Fibroblast of lung (primary cell): ENCODE data around the gene WWOX. TPM values are rescaled to one million over a fixed set of nuclear protein-coding genes. Genes with fewer than 3 reads are reported as not detected.

Experiments used
- DNase-seq, 2 donors: peaks; one replicate each; pipeline versions ENCODE4 v3.0.0 to v3.0.0-alpha.2; 2010; ENCODE audit warnings: low read depth in 2 of 2
- H2AFZ ChIP-seq: 2 replicates; pipeline ENCODE4 v1.5.1; 2012; ENCODE audit warnings: low read length, control low read depth, inconsistent platforms
- H3K27ac ChIP-seq: 2 replicates; pipeline ENCODE4 v1.5.1; 2011; ENCODE audit warnings: low read length, control low read depth; ENCODE audit not compliant: insufficient read depth
- H3K27me3 ChIP-seq: 2 replicates; pipeline ENCODE4 v1.5.1; 2011; ENCODE audit warnings: mild to moderate bottlenecking, low read length; ENCODE audit not compliant: control insufficient read depth, insufficient read depth
- H3K36me3 ChIP-seq: 2 replicates; pipeline ENCODE4 v1.5.1; 2011; ENCODE audit warnings: low read length; ENCODE audit not compliant: control insufficient read depth, insufficient read depth
- H3K4me1 ChIP-seq: 2 replicates; pipeline ENCODE4 v1.5.1; 2011; ENCODE audit warnings: low read length; ENCODE audit not compliant: control insufficient read depth, insufficient read depth; ENCODE audit errors: extremely low read depth
- H3K4me2 ChIP-seq: 2 replicates; pipeline ENCODE4 v1.5.1; 2011; ENCODE audit warnings: low read length, control low read depth; ENCODE audit not compliant: insufficient read depth; ENCODE audit errors: extremely low read depth
- H3K4me3 ChIP-seq, 4 experiments: fragments of 200-600 bp in 1 of 4; sonication (generic) in 1 of 4; replicated peaks in 1 of 4; 2 replicates each; pipeline ENCODE4 v1.5.1; 2011 to 2016; ENCODE audit warnings: low read length in 4 of 4, low read depth in 3 of 4, mild to moderate bottlenecking in 3 of 4, control low read depth in 2 of 4, inconsistent platforms in 1 of 4, mixed read lengths in 1 of 4; ENCODE audit not compliant: insufficient read depth in 1 of 4; ENCODE audit errors: control extremely low read depth in 1 of 4
- H3K79me2 ChIP-seq: 2 replicates; pipeline ENCODE4 v1.5.1; 2012; ENCODE audit warnings: mild to moderate bottlenecking, low read length, inconsistent platforms; ENCODE audit not compliant: control insufficient read depth, insufficient read depth
- H3K9ac ChIP-seq: 2 replicates; pipeline ENCODE4 v1.5.1; 2011; ENCODE audit warnings: mild to moderate bottlenecking, low read length, control low read depth; ENCODE audit not compliant: insufficient read depth
- H3K9me3 ChIP-seq: 2 replicates; pipeline ENCODE4 v1.5.1; 2012; ENCODE audit warnings: low read depth, low read length; ENCODE audit not compliant: control insufficient read depth, insufficient read depth
- H4K20me1 ChIP-seq: 2 replicates; pipeline ENCODE4 v1.5.1; 2011; ENCODE audit warnings: low read length; ENCODE audit not compliant: control insufficient read depth, insufficient read depth; ENCODE audit errors: extremely low read depth
- CTCF ChIP-seq, 2 donors: IDR thresholded peaks in 1 of 2; conservative IDR thresholded peaks in 1 of 2; 1 replicate in 1 of 2; 2 replicates in 1 of 2; pipeline ENCODE4 v1.5.1; 2011 to 2012; ENCODE audit warnings: low read length in 2 of 2, control low read depth in 1 of 2, inconsistent platforms in 1 of 2, low read depth in 1 of 2, mild to moderate bottlenecking in 1 of 2
- EZH2 ChIP-seq: IDR thresholded peaks from 2 replicates; pipeline ENCODE4 v1.5.1; 2012; ENCODE audit warnings: low read length, control low read depth, mild to moderate bottlenecking; ENCODE audit errors: missing control alignments
- polyA plus RNA-seq, 2 donors: library from polyadenylated mRNA; depleted of rRNA in 1 of 2; stranded (reverse) in 1 of 2; unstranded in 1 of 2; fragments of >200 nt; gene quantifications; 2 replicates each; pipeline ENCODE4 v1.2.1, GENCODE V29; 2011 to 2012; ENCODE audit warnings: missing spikeins in 1 of 2
- total RNA-seq: library from RNA; depleted of rRNA; stranded (reverse); fragments of >200 nt; gene quantifications from 2 replicates; pipeline ENCODE4 v1.2.1, GENCODE V29; 2014

WWOX gene
- total and polyA plus RNA-seq, 2 donors (not counting 1 experiment from before 2014, with no cell fraction given) = 5.6 to 16.3 TPM

GRCh38 chr16:78735337-78735736 lies 635.9 kb downstream of the WWOX start:
- no peaks in the 10 kb centered on the region for H3K4me1 ChIP-seq
- no peaks in the 10 kb centered on the region for H4K20me1 ChIP-seq
- no peaks in the 10 kb centered on the region for H3K9me3 ChIP-seq
- H2AFZ ChIP-seq = no peak overlapping the region
- TF ChIP-seq CTCF (conservative IDR thresholded peaks at IDR 0.05 in 1 of 2, IDR thresholded peaks at IDR 0.05 in 1 of 2; ENCODE audit: low read depth in 1 of 2, low read length in 2 of 2) (no peak), EZH2 (no peak)
- no peak overlapping the region for H3K27ac ChIP-seq
- no peak overlapping the region for H3K9ac ChIP-seq
- no peaks in the 10 kb centered on the region for H3K79me2 ChIP-seq
- DNase-seq = no peak
- no peaks in the 10 kb centered on the region for H3K36me3 ChIP-seq
- H3K4me3 ChIP-seq = no peak overlapping the region
- H3K4me2 ChIP-seq = no peak overlapping the region
- H3K27me3 ChIP-seq = no peaks in the 10 kb centered on the region

GRCh38 chr16:78737630-78738029 lies 638.2 kb downstream of the WWOX start:
- Histone ChIP-seq H3K9me3 (no peaks in the 10 kb centered on the region), H3K27ac (no peak overlapping the region)
- no peak for TF ChIP-seq EZH2

DNA sequence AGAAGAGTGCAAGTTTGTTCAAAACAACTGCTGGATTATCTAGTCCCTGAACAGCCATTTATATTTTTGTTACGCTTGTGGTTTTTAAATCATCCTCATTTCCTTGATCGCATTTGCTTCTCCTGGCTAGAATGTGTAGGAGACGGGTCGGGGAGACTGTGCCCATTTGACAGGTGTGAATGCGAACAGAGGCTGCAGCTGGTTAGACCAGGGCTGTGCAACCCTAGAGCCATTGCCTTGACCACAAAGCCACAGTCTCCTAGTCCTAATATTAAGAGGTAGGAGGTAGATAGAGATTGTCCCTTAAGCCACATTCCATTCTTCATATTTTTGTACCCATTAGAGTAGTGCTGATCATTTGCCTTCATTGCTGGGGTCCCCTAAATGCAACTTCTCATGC lies 639.1 kb downstream of the WWOX start:
- Histone ChIP-seq H3K4me2 (no peak overlapping the region), H4K20me1 (no peaks in the 10 kb centered on the region), H3K27me3 (no peaks in the 10 kb centered on the region), H3K79me2 (no peaks in the 10 kb centered on the region), H3K4me1 (peaks cover 2% of the 10 kb centered on the region), H2AFZ (no peak overlapping the region), H3K27ac (no peak overlapping the region), H3K9me3 (no peaks in the 10 kb centered on the region), H3K9ac (no peak overlapping the region), H3K4me3 (no peak overlapping the region), H3K36me3 (no peaks in the 10 kb centered on the region)
- TF ChIP-seq EZH2 = no peak
- TF ChIP-seq CTCF (conservative IDR thresholded peaks at IDR 0.05 in 1 of 2, IDR thresholded peaks at IDR 0.05 in 1 of 2; ENCODE audit: low read depth in 1 of 2, low read length in 2 of 2) = no peak
- no peak for DNase-seq

More at GRCh38 chr16:78737630-78738029, 638.2 kb downstream of the WWOX start:
- Histone ChIP-seq H3K79me2 (no peaks in the 10 kb centered on the region), H3K4me2 (no peak overlapping the region), H3K27me3 (no peaks in the 10 kb centered on the region), H3K36me3 (no peaks in the 10 kb centered on the region), H3K4me3 (no peak overlapping the region), H4K20me1 (no peaks in the 10 kb centered on the region), H3K9ac (no peak overlapping the region), H3K4me1 (no peaks in the 10 kb centered on the region), H2AFZ (no peak overlapping the region)
- no peak for DNase-seq
